Measurements from ENCODE around the gene CADPS2. TPM values are rescaled to one million over a fixed set of nuclear protein-coding genes. Genes with fewer than 3 reads are reported as not detected.

Gene CADPS2
- total RNA-seq, result 8.6 and 23.5 TPM in 2 replicates

GRCh38 chr7:122886357-122887081, at the start of gene CADPS2:
CADPS2 (minus strand) TSS chr7:122886460; CDS start chr7:122886337, 123 bp downstream.

GRCh38 chr7:122702872-122703510, 183.3 kb downstream of the CADPS2 start, which contains the start of gene RNF148:
RNF148 (minus strand) TSS chr7:122702922; CDS start chr7:122702750, 172 bp downstream.

GRCh38 chr7:122699017-122699416, 187.2 kb downstream of the CADPS2 start, which contains the start of gene RNF133:
RNF133 (minus strand) TSS chr7:122699117; CDS start chr7:122698918, 199 bp downstream.

GRCh38 chr7:122304319-122304975, 581.8 kb downstream of the CADPS2 start, which contains the start of gene FEZF1:
FEZF1 (minus strand) TSS chr7:122304750; CDS start chr7:122304437, 313 bp downstream.

Other genes with a start within 250 kb of the CADPS2 start
- gene RNF133, start 187.3 kb downstream of the CADPS2 start, total RNA-seq, result 0.30 and 0.74 TPM in 2 replicates
- 0.92 TPM in 1 of 2 replicates, not detected in the other for gene RNF148, start 183.5 kb downstream of the CADPS2 start, total RNA-seq
- not detected in 2 replicates for gene TAS2R16, start 109.2 kb upstream of the CADPS2 start, total RNA-seq

Measured in smooth muscle cell of the umbilical artery (primary cell).